ENCODE measurements around the gene PDLIM4. TPM values are rescaled to one million over a fixed set of nuclear protein-coding genes. Genes with fewer than 3 reads are reported as not detected.

The PDLIM4 gene
- total RNA-seq, 1 experiment from 2014 or later, result 7.6 TPM

- Histone ChIP-seq H4K5ac (ENCODE audit: insufficient read length, low read depth, low read length) (no peak overlapping the region), H2BK5ac (ENCODE audit: insufficient read length, low read length) (no peak overlapping the region), H3K23ac (ENCODE audit: insufficient read length, low read depth, low read length) (no peak overlapping the region), H2BK15ac (ENCODE audit: low read depth, low read length) (no peak overlapping the region), H3K14ac (ENCODE audit: insufficient read depth, low read length) (no peak overlapping the region), H3K79me2 (ENCODE audit: insufficient read depth, low read length) (no peaks in the 10 kb centered on the region), H3K23me2 (ENCODE audit: insufficient read length, low read depth, low read length, poor library complexity, severe bottlenecking) (no peaks in the 10 kb centered on the region), H3K4me1 (ENCODE audit: insufficient read depth, low read length) (no peaks in the 10 kb centered on the region; the same call in 1 of the 2 replicates), H2BK120ac (ENCODE audit: low read depth, low read length, poor library complexity, severe bottlenecking) (no peak overlapping the region), H3K9ac (ENCODE audit: extremely low read depth, insufficient read length, low read length) (no peak overlapping the region), H2BK20ac (ENCODE audit: low read depth, low read length, poor library complexity, severe bottlenecking) (no peak overlapping the region), H3K56ac (ENCODE audit: insufficient read length, low read depth, low read length) (no peak overlapping the region), H3K4me2 (ENCODE audit: insufficient read depth, insufficient read length, low read length) (no peak overlapping the region), H3K27ac (ENCODE audit: insufficient read length, low read depth, low read length) (no peak overlapping the region), H3T11ph (ENCODE audit: low read length) (no peak overlapping the region), H3K4ac (ENCODE audit: low read depth, low read length) (no peak overlapping the region), H2AFZ (ENCODE audit: low read length) (no peak overlapping the region), H3K27me3 (ENCODE audit: insufficient read depth, low read length) (no peaks in the 10 kb centered on the region), H3K9me3 (ENCODE audit: control insufficient read depth, low read depth, low read length) (no peaks in the 10 kb centered on the region), H2AK5ac (ENCODE audit: insufficient read length, low read length) (no peak overlapping the region), H4K20me1 (ENCODE audit: control insufficient read depth, insufficient read depth, insufficient read length) (no peaks in the 10 kb centered on the region), H4K8ac (replicated peaks; ENCODE audit: insufficient read length, low read depth, low read length) (no peak overlapping the region), H2BK12ac (ENCODE audit: insufficient read length, low read depth, low read length) (no peak overlapping the region), H3K79me1 (ENCODE audit: insufficient read depth, low read depth, low read length, poor library complexity, severe bottlenecking) (no peaks in the 10 kb centered on the region), H3K18ac (ENCODE audit: insufficient read length, low read depth, low read length) (no peak overlapping the region), H4K91ac (ENCODE audit: insufficient read length, low read depth, low read length) (no peak overlapping the region)
- Mint-ChIP-seq H3K4me3 (no peak overlapping the region), H3K36me3 (ENCODE audit: insufficient read depth in 1 of 3, low read depth in 3 of 3) (peaks cover 0 to 4% (median 0%) of the 10 kb centered on the region in 3 experiments; a peak in 1 of 7 replicates), H3K9me3 (no peaks in the 10 kb centered on the region), H3K4me1 (peaks cover 6 to 10% of the 10 kb centered on the region in 2 experiments), H3K27ac (no peak overlapping the region), H3K27me3 (ENCODE audit: low read depth) (peaks cover 2% of the 10 kb centered on the region; the same call in 1 of the 2 replicates)
- WGBS (ENCODE audit: extremely low coverage, insufficient read length, low lambda C conversion rate), result no CpG with 5 or more reads among the region's 4 CpGs
- no peak for TF ChIP-seq CTCF (conservative IDR thresholded peaks at IDR 0.05)
- no peak for DNase-seq
Measured at GRCh38 chr5:132218321-132218720, 39.2 kb upstream of the PDLIM4 start.

All from H9 (cell line).